GM19023 (cell line): ENCODE data around the gene PAK4.
"Not testable (repeated sequence)": the region's sequence is repeated elsewhere in the genome, so short reads cannot be mapped to it uniquely, and the experiment has no call there.

Source experiments
- ATAC-seq: cut with Tn5 transposase; IDR thresholded peaks from one replicate; pipeline ENCODE4 v1.9.1; 2021; ENCODE audit warnings: mild to moderate bottlenecking, moderate library complexity; ENCODE audit not compliant: unreplicated experiment

The PAK4 gene

GRCh38 chr19:39099341-39099740 is 26.2 kb upstream of the PAK4 start:
- no peak for ATAC-seq

DNA sequence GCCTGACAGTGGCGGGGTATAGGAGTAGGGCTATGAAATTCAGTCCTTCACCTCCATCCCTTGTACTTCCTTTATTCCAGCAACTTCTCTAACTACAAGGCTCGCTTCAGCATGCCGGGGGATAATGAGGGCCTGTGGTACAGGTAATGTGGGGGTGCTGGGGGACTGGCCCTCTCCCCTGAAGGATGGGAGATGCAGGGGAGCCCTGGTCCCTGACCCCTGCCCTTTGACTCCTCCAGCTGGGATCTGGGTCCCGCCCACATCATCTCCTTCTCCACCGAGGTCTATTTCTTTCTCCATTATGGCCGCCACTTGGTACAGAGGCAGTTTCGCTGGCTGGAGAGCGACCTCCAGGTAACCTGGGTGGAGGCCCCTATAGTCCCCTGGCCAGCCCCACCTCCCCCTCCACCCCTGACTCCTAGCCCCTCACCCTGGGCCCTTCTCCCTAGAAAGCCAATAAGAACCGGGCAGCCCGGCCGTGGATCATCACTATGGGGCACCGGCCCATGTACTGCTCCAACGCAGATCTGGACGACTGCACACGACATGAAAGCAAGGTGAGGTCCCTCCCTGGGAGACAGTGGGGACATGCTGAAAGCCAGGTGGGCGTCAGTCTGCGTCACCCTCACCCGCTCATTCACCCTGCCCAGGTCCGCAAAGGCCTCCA is 25.0 kb upstream of the PAK4 start:
- ATAC-seq, result no peak

DNA sequence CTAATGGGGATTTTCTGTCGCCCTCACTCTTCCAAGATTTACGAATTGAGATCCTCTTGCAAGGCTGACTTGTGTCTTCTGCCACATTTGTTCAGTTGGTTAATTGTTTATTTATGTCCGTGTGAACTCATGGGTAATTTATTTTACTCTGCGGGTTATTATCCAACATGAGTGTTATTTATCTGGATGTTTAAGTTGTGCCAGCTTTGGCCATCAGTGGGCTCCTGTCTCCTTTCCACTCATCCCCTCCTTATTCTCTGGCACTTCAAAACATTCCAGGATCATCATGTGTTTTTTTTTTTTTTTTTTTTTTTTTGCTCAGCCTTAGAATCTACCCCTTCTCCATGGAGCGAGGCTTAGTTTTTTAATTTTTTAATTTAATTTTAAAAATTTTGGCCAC is 22.4 kb upstream of the PAK4 start:
- no peak for ATAC-seq

- ATAC-seq, result no peak
Measured at GRCh38 chr19:39104186-39104596, 21.4 kb upstream of the PAK4 start.

DNA sequence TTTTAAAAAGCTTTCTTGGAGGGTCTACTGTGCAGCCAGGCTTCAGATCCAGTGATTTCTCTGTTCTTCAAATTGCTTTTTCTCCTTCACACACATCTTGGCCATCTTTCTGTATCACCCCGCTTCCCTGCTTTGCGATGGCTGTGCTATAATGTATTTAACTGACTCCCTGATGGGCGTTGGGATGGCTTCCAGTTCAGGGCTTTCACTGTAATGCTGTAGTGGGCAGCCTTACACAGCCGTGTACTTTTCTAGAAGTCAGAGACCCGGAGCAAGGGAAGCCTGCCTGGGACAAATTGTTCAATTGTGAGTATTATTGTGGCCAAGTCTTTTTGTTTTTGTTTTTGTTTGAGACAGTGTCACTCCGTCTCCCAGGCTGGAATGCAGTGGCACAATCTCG is 19.4 kb upstream of the PAK4 start:
- no peak for ATAC-seq

DNA sequence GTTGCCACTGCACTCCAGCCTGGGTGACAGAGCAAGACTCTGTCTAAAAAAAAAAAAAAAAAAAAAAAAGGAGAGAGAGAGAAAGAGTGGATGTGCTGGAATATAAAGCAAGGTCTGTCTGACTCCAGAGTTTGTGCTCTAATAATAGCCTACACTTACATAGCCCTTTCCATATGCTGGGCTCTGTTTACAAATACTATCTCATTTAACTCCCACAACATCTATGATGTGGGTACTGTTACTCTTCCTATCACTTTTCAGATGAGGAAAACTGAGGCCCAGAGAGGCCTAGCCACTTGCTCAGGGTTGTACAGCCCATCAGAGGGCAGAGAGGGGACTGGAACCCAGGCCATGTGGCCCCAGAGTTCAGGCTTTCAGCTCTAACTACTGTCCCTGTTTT is 15.9 kb upstream of the PAK4 start:
- ATAC-seq, result no peak

DNA sequence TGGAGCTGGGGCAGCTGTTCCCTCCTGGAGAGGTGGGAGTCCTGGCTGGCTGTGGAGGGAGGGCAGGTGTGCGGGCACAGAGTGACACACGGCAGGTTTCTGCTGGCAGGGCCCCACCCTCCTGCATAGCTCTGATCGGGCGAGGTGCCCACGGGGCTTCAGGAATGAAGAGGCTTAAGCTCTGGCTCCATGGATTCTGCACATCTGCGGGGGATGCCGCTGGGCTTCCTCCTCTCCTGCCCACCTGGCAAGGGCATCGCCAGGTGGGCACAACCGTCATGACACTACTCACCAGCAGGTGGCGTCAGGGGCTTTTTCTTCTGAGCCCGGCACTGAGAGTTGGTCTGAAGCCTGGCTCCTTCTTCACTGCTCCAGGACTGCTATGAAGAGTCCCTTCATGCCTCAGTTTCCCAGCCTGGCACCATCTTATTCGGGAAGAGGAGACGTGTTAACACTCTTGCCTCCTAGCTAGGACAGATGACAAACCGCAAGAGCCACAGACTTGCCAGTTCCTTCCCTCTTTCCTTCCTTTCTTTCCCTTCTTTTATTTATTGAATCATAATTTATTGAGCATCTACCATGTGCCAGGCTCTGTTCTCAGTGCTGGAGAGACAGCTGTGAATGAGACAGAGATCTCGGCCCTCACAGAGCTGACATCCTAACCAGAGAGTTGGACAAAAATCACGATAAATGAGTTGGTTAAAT is 15.2 kb upstream of the PAK4 start:
- ATAC-seq, result no peak

DNA sequence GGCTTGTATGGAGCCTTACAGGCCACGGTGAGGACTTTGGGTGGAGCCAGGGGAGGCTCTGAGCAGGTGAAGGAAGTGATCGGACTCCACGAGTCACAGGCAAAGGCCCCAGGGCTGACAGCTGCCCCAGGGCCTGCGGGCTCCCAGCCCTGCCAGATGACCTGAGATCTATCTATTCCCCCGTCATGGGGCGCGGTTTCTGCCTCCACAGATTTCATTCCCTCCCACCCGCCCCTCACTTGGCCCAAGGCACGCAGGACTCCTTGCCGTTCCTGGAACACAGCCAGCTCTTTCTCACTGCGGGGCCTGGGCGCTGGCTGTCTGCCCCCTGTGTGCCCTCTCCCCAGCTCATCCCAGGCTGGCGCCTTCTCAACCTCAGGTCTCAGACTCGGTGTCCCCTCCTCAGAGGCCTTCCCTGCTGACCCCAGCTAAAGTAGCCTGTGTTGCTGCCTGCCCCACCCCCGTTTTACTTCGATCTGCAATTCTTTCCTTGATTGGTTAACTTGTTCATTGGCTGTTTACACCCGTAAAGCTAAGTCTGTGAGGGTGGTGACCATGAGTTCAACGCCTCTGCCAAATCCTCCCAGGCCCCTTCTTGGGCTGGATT is 13.9 kb upstream of the PAK4 start:
- ATAC-seq, result no peak

- ATAC-seq, result no peak
Measured at GRCh38 chr19:39112338-39112890, 13.2 kb upstream of the PAK4 start.

- ATAC-seq, result no peak
Measured at GRCh38 chr19:39113199-39113598, 12.4 kb upstream of the PAK4 start.

DNA sequence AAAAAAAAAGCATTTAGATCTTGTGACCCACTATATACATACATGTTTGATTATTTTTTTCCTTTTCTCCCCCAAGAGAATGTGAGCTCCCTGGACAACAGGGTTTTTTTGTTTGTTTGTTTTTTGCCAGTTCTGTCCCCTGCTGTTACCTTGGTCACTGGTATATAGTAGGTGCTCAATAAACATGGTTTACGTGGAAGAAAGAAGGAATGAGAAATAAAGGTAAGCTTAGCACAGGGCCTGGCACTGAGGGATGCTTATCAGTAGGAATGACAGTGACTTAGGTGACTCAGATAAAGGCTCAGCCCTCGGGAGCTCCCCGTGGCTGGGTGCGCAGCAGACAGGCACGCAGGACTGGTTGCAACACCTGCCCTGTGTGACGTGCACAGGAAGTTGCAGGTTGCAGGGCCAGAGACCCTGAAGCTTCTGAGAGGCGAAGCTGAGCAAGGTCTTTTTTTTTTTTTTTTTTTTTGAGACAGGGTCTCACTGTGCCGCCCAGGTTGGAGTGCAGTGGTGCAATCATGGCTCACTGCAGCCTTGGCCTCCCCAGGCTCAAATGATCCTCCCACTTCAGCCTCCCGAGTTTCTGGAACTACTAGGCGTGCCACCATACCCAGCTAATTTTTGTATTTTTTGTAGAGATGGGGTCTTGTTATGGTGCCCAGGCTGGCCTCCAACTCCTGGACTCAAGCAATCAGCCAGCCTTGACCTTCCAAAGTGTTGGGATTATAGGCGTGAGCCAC is 10.3 kb upstream of the PAK4 start:
- ATAC-seq, result no peak

DNA sequence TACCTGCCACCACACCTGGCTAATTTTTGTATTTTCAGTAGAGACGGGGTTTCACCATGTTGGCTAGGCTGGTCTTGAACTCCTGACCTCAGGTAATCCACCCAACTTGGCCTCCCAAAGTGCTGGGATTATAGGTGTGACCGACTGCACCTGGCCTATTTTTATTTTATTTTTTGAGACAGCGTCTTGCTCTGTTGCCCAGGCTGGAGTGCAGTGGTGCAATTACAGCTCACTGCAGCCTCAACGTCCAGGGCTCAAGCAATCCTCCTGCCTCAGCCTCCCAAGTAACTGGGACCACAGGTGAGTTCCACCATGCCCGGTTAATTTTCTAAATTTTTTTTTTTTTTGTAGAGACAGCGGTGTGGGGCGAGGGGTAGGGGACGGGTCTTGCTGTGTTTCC is 8.6 kb upstream of the PAK4 start:
- not testable (repeated sequence) for ATAC-seq

DNA sequence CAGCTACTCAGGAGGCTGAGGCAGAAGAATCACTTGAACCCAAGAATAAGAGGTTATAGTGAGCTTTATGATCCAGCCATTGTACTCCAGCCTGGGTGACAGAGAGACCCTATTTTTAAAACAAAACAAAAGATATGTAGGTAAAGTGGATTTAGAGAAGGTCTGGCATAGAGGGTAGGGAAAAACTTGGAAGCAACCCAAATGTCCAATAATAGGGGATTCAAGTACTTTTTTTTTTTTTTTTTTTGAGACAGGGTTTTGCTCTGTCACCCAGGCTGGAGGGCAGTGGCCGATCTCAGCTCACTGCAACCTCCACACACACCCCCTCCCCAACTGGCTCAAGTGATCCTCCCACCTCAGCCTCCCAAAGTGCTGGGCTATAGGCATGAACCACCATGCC is 5.8 kb upstream of the PAK4 start:
- no peak for ATAC-seq

DNA sequence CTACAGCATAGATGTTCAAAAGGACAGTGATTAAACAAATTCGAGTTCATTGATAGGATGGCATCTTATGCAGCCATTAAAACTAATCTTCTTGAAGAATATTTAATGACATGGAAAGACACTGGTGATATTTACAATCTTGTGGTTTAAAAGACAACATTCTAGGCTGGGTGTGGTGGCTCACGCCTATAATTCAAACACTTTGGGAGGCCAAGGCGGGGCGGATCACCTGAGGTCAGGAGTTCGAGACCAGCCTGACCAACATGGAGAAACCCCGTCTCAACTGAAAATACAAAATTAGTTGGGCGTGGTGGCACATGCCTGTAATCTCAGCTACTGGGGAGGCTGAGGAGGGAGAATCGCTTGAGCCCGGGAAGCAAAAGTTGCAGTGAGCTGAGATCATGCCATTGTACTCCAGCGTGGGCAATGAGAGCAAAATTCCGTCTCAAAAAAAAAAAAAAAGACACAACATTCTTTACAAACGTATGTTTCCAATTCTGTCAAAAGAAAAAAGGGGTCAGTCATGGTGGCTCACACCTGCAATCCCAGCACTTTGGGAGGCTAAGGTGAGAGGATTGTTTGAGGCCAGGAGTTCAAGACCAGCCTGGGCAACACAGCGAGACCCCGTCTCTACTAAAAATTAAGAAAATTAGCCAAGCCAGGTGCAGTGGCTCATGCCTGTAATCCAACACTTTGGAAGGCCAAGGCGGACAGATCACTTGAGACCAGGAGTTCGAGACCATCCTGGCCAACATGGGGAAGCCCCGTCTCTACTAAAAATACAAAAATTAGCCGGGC is 2.5 kb upstream of the PAK4 start:
- ATAC-seq, result no peak

- no peak for ATAC-seq
Measured at GRCh38 chr19:39124136-39124764, 1.3 kb upstream of the PAK4 start.

DNA sequence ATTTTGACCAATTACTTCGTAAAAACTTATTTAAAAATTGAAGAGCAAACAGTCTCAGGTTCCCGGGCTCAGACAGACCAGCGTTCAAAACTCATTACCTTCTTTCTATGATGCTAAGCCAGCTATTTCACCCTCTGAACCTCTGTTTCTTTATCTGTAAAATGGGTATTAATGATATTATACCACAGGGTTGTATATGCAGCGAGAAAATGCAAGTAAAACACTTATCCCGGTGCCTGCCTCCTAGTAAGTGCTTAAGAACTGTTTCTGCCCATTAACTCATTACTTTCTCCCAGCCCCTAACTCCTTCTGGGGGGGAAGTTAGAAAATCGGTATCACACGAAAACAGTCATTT is 410 bp upstream of the PAK4 start:
- ATAC-seq, result no peak

DNA sequence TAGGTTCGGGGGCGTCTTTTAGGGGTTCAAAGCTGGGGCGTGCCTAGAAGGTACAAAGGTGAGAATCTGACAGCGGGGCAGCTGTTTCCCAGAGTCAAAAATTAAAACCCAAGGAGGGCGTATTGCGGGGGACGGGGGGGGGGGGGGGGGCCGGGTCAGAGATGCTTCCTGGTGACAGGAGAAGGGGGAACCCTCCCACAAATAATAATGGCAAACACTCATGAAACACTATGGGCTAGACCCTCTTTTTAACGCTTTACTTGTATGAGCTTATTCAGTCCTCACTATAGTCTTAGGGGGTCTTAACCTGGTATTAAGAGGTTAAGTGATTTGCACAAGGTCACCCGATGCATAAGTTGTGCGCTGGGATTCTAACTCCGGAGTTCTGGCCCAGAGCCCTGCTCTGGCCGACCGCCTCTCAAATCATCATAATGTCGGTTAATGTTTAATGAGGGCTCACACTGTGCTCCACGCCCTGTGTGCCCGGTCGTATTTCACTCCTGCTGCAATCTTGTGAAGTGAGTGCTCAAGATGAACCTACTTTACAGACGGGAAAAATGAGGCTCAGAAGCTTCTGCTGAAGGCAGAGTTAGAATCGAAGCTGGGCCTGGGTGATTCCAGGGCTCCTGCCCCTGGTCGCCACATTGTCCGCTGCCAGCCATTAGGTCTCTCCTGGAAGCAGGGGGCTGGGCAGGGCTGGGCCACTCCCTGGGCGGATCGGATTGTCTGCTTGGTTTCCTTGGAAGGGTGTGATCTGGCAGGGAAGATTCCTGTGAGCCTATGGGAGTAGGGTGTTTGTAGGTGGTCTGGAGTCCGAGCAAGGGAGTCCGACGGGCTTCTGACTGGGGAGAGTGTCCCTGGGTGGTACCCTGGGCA is 964 bp downstream of the PAK4 start:
- ATAC-seq, result no peak

- no peak for ATAC-seq
Measured at GRCh38 chr19:39127812-39128515, 2.4 kb downstream of the PAK4 start.
